ENCODE measurements around the gene LPCAT1.
"Not testable (repeated sequence)": the region's sequence is repeated elsewhere in the genome, so short reads cannot be mapped to it uniquely, and the experiment has no call there.

LPCAT1 gene

DNA sequence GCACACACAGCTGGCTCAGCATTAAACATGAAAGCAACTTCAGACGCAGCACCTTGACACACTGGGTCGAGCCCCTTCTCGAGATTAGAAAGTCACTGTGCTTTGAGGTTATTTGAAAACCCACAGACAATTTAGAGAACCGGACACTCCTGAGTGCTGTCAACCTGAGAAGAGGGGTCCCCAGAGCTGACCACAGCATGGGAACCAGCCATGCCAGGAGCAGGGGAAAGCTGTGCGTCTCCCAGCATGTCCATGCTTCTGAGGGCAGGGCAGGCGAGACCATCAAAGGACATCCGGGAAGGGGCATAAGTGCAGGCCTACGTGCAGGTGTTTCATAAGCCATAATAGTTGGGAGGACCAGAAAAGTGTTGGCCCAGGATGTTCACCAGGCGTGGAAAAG, 99.0 kb downstream of the LPCAT1 start:
- no peak for DNase-seq (ENCODE audit: low spot score)

DNA sequence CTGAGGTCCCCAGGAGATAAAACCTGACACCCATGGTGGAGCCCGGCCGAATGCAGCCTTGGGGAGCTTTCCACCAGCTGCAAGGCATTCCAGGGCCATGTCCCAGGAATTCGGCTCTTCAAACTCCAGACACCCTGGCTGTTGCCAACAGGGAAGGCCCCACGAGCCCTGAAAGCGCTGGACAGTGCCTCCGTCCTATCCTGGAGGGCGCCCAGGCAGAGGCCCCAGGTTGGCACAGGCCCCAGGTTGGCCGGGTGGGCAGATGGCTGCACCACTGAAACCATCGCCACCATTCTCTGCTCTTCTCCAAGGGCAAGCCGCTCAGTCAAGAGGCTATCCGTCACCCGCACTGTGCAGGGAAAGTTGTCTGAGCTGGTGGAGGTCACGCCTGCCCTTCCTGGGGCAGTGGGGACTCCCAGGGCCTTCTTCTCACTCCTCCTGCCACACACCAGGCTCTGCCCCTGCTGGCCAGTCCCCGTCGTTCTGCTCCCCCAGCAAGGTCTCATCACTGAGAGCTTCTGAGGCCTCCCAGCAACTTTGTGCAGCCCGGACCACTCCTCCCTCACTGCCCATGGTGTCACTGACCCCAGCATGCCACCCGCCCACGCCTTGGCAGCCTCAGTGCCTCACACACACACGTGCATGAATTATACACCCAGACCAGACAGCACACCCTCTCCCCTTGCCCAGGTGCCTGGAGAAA, 99.7 kb downstream of the LPCAT1 start:
- no peak for DNase-seq (ENCODE audit: low spot score)

DNA sequence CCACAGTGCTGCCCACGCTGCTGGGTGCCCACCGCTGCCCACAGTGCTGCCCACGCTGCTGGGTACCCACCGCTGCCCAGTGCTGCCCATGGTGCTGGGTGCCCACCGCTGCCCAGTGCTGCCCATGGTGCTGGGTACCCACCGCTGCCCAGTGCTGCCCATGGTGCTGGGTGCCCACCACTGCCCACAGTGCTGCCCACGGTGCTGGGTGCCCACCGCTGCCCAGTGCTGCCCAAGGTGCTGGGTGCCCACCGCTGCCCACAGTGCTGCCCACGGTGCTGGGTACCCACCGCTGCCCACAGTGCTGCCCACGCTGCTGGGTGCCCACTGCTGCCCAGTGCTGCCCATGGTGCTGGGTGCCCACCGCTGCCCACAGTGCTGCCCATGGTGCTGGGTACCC, 101.2 kb downstream of the LPCAT1 start:
- DNase-seq (ENCODE audit: low spot score): not testable (repeated sequence)

DNA sequence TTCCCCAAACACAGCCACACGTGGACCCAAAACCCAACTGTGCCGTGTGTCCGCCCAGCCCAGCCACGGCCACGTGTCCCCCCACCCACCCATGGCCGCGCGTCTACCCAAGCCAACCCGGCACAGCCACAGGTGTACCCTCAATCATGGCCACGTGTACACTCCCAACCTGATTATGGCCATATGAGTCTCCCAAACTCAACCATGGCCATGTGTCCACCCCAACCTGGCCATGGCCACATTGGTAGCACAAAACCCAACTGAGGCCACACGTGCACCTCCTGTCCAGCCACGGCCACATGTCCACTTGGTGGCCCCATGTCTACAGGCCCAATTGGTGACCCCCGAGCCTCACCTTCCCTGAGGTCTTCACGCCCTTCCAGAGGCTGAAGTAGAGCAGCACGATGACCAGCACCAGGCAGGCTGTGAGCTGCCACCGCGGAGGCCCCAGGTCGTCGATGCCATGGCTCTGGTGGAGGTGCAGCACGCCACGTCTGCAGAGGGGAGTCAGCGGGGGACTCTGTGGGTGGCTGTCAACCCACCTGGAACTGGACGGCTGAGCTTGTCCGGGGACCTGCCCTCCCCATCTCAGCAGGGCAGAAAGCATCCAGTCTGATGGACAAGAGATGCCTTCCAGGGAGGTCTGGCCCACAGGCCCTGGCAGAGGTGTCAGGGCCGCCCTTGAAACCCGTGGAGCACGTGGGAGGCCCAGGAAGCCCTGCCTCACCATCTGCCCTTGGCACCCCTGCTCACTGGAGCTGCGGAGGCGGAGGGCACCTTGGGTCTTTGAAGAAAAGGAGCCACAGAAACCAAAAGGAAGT, 102.0 kb downstream of the LPCAT1 start:
- no peak for DNase-seq (ENCODE audit: low spot score)

DNA sequence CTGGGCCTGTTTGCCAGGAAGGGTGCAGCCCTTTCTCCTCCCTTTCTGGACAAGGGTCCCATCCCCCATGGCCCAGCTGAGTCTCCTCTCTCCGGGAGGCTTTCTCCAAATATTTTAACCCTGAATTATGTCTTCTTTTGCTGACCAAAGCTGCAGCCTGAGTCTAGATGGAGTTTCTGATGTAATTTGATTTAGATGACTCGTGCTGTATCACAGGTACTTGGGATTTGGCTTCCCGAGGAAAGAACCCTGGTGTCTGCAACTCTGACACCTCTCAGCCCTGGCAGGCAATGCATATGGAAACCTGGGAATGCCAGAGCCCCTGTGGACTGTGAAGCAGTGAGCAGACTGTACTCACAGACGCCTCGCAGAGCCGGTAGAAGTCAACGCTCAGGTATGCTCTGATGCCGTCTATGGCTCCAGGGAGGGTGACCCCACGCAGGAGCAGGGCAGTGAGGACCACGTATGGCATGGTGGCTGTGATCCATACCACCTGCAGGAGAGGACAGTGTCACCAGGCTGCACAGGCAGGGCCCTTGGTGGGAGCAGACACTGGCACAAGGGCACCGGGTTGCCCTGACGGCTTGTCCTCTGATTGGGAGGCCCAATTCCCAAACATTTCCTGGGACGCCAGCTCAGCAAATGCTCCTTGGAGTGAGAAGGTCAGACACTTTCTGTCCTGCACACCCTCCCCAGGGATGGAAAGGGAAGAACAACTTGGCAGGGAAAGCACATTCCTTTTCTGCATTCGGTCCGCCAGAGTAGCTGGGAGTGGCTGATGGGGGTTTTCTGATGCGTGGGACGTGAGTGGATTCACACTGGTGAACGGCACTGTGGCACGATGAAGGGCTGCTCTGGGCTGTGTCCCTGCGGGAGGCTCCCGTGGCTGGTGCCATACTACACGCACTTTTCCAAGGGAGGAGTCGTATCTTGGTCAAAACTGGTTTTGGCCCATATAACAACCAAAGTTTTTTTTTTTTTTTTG, 103.3 kb downstream of the LPCAT1 start:
- no peak for DNase-seq (ENCODE audit: low spot score)

DNA sequence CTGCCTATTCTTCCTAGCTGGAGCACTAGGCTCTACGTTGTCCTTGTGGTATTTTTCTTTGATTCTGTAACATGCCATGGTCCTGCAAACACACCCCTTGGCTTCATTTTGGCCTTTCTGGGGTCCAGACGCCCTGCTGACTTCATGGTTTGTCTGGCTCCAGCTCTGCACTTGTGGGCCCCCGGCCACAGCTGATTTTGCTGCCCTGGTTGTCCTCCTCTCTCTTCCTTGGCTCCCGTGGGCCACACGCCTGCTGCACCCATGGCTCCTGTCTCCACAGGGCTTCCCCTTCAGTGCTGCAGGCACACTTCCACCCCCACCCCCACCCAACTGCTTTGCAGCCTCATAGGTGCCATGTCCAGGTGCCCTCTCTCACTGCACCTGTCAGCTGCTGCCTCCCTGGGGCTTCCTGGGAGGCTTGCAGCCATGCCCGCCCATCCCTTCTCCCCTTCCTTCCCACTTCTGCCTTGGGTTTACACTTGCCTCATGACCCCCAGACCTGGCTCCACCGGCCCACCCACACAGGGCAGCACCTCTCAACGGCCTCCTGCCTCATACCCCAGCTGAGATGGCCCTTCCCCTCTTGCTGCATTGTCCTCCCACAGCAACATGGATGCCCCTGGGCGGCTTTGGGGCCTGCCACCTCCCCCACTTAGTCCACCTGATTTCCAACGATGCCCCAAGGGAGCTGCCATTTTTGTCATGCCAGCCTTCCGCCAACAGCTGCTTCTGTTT, 104.1 kb downstream of the LPCAT1 start:
- DNase-seq (ENCODE audit: low spot score): no peak

DNA sequence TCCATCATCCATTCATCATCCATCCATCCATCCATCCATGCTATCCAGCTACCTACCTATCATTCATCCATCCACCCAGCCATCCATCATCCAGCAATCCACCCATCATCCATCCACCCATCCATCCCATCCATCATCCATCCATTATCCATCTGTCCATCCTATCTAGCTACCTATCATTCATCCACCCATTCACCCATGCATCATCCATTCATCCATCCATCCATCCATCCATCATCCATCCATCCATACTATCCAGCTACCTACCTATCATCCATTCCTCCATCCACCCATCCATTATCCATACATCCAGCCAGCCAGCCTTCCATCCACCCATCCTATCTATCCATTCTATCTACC, 104.9 kb downstream of the LPCAT1 start:
- DNase-seq (ENCODE audit: low spot score): no peak

DNA sequence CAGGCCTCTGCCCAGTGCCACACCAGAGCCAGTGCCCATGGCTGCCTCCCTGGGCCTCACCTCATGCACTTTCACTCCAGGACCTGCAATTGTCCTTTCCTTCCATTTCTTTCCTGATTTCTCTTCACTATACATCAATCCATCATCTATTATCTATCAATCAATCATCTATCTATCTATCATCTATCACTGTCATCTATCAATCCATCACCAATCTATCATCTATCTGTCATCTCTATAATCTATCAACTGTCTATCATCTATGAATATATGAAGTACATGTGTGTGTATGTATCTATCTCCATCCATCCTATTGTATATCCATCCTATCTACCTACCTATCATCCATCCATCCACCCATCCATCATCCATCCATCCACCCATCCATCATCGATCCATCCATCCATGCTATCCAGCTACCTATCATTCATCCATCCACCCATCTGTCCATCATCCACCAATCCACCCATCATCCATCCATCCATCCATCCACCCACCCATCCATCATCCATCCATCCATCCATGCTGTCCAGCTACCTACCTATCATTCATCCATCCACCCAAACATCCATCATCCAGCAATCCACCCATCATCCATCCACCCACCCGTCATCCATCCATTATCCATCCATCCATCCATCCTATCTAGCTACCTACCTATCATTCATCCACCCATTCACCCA, 105.4 kb downstream of the LPCAT1 start:
- DNase-seq (ENCODE audit: low spot score): no peak

DNA sequence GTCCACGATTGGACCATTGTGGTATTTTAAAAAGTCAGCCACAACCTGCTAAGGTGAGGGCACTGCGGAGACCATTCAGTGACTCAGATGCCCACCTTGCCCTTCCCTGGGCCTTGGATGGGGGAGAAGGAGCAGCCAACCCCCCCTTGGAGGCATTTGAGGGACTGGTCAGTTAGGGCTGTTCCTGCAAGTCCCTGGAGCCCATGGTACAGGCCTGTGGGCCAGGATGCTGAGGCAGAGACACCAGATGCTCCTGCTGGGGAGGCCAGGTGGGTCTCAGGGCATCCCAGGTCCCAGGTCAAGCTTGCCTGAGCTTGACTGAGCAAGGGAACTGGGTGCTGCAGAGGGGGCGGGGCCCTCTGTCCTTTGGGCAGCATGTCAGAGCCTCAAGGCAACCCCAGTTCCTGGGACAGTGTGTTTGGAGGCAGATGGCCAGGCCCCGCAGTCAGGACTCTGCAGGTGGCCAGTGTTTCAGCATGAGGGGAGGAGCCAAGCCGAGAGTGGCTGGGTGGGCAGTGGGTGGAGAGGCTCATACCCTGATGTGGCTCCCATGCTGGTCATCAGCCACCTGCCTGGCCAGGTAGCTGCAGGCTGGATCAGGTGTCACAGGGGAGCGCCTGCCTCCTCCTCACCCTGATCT, 106.1 kb downstream of the LPCAT1 start:
- no peak for DNase-seq (ENCODE audit: low spot score)

DNA sequence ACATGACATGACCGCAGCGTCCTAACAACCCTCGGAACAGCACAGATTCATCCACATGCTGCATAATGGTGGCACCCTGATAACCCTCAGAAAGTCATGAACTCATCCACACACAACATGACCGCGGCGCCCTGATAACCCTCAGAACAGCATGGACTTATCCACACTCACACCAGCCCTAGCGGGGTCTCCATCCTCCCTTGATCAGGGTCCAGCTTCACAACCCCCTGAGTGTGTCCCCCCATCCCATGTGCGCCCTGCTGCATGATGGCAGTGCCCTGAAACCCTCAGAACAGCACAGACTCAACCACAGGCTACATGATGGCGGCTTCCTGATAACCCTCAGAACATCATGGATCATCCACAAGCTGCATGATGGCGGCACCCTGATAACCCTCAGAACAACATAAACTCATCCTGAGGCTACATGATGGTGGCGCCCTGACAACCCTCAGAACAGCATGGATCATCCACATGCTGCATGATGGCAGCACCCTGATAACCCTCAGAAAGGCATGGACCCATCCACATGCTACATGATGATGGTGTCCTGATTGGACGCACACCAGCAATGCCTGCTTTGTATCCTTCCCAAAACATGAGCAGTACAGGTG, 106.8 kb downstream of the LPCAT1 start:
- no peak for DNase-seq (ENCODE audit: low spot score)

DNA sequence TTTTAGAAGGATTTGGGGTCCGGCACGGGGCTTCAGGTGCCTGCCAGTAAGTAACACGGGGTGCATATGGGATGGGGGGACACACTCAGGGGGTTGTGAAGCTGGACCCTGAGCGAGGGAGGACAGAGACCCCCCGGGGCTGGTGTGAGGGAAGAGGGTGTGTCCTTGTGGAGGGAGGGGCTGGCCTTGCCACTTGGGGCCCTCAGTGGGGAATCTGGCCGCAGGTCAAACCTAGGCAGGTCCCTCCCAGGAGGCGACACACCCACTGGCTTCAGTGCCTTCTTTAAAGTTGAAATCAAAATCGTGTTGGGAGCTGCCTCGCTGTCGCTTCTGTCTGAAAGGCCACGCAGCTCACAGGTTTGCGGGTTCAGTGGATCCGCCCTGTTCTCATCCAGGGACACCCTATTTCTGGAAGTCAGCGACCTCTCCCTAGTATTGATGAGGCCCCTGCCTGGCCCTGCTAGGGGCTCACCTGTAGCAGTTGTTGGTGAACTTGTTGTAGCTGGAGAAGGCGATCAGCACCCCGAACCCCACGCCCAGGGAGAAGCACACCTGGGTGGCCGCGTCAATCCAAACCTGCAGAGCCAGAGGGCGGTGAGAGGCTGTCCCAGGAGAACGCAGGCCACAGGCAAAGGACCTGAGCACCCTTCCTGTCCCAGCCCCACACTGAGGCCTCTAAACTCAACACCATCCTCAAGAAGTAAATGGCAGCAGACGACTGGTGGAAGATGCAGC, 108.0 kb downstream of the LPCAT1 start:
- no peak for DNase-seq (ENCODE audit: low spot score)

DNA sequence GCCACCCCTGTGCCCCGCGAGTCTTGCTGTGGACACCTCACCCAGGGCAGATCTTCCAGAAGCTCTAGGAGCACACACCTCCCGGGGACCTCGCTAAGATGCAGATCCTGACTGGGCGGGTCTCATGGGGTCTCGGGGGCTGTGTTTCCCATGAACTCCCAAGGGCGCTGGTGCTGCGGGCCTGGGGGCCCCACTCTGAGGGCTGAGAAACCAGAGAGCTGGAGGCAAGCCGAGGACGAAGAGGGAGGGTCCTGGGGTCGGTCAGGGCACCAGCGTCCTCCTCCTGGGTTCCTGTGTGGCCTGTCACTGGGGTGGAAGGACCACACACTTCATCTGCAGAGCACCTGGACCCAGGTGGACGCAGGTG, 108.7 kb downstream of the LPCAT1 start:
- no peak for DNase-seq (ENCODE audit: low spot score)

DNA sequence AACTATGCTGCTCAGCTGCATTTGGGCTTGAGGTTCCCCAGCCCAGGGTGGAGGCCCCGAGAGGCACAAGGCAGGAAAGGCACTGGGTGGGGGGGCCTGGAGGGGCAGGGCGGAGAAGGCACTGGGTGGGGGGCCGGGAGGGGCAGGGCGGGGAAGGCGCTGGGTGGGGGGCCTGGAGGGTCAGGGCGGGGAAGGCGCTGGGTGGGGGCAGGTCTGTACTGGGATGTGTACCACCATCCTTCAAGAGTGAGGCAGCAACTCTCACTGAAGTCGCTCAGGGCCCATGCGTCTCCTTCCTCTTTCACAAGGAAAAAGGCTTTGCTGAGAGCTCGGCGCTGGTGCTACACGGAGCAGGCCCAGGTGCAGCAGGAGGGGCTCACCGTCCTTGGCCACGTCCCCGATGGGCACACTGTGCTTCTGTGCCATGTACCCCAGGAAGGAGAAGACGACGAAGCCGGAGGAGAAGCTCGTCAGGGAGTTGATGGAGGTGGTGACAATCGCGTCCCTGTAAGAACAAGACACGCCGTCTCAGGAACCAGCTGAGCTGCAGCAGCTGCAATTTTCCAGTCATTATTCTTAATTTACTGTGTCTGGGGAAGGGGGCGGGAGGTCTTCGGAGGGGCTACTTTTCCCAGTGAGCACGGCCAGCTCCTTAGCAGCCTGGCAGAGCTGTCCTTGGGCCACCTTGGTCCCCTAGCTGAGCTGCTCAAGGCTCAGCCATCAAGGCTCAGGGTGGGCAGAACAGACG, 109.3 kb downstream of the LPCAT1 start:
- no peak for DNase-seq (ENCODE audit: low spot score)

DNA sequence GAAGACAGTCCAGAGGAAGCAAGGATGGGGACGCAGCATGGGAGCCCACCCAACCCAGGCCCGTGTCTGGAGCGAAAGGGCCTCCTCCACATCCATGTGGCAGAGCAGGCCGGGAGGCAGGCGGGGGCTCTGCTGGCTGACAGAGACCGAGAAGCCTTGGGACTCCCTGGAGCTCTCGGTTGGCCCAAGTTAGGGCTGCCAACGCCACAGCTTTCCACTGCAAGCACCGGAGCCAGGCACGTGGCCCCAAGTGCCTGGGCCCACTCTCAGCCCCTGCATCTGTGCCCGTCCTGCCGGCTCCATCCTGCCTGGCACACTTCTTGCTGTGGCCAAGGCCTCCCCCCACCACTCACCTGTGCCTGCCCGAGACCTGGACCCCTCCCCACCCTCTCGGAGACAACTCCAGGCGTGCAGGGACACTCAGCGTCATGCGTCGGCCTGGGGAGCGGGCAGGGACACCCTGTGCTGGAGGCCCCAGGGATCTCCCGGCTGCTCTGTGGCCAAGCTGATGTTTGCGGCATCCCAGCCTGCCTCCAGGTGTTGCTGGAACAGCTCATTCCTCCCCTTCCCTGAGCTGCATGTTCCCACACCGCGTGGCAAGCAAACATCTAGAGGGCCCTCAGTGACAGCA, 110.0 kb downstream of the LPCAT1 start:
- no peak for DNase-seq (ENCODE audit: low spot score)

DNA sequence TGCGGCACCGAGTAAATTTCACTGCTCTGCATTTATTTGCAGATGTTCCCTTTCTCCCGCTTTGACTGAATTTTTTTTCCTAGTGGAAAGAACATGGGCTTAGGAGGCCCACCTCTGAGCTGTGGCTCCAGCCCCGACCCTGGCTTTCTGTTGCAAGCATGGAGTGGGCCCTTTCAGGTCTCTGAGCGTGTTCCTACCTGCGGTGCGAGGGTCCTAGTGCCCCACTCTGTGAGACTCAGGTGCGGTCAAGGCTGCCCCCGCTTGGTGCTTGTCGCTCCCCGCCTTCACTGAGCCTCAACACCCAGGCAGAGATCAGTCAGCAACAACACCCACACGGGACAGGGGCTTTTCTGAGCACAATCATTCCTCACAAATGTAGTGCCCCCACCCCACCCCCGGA, 110.5 kb downstream of the LPCAT1 start:
- no peak for DNase-seq (ENCODE audit: low spot score)

DNA sequence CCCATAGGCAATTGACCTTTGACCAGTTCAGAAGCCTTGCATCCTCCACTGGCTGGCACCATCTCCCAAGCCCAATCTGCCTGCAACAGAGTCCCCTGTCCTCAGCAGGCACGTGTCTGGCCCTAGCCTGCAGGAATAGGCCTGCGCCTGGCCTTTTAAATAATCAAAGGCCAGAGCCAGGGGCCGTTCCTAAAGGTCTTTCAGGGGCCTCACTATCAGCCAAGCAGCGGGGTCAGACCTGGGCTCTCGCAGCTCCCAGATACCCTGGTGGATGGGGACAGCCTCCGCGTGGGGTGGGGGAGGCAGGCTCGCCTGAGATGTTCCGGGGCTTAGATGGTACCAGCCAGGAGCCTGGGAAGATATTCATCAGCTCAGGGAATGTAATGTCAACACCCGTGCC, 111.1 kb downstream of the LPCAT1 start:
- DNase-seq (ENCODE audit: low spot score): no peak

DNA sequence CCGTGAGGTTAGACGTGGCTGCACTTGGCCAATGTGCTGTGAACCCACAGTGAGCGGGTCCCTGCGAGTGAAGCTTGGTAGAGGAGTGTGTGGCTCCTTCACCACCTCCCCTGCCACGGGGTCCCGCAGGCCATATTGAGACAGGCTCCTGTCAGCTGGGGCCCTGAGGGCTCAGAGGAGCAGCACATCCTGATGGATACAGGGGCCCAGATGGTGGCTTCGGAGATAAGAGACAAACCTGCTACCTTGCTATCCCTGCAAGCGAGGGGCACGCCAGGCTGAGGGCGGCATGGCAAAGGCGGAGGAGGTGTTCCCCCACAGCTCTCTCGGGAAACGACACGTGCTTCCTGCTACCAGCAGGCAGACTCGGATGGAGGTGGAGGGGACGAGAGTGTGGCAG, 111.6 kb downstream of the LPCAT1 start:
- DNase-seq (ENCODE audit: low spot score): no peak
